HG03575 (cell line): Measurements from ENCODE around the gene NIPSNAP2.
"Not testable (repeated sequence)": the region's sequence is repeated elsewhere in the genome, so short reads cannot be mapped to it uniquely, and the experiment has no call there.

Source experiments
- ATAC-seq: cut with Tn5 transposase; IDR thresholded peaks from one replicate; pipeline ENCODE4 v1.9.1; 2021; ENCODE audit not compliant: unreplicated experiment, insufficient number of reproducible peaks, low FRiP score; ENCODE audit errors: extremely low read depth

NIPSNAP2 gene

GRCh38 chr7:56033671-56034432 is 69.5 kb downstream of the NIPSNAP2 start:
- peak; percentile 89 for ATAC-seq

- ATAC-seq = no peak
Observed at GRCh38 chr7:56040730-56041129, 76.3 kb downstream of the NIPSNAP2 start.

- not testable (repeated sequence) for ATAC-seq
Observed at GRCh38 chr7:56045758-56046157, 81.4 kb downstream of the NIPSNAP2 start.

GRCh38 chr7:56046721-56047445 is 82.5 kb downstream of the NIPSNAP2 start:
- no peak for ATAC-seq

- ATAC-seq = not testable (repeated sequence)
Observed at GRCh38 chr7:56047446-56048116, 83.2 kb downstream of the NIPSNAP2 start.

- ATAC-seq = no peak
Observed at GRCh38 chr7:56048245-56048644, 83.9 kb downstream of the NIPSNAP2 start.

GRCh38 chr7:56048763-56049162 is 84.4 kb downstream of the NIPSNAP2 start:
- not testable (repeated sequence) for ATAC-seq
